A549 (cell line): Measurements from ENCODE around the gene TMEM63C. TPM values are rescaled to one million over a fixed set of nuclear protein-coding genes. Genes with fewer than 3 reads are reported as not detected.

Experiments used
- ATAC-seq, 2 experiments: fragments of 200-7000 bp in 1 of 2; fragments of >200 bp in 1 of 2; cut with Nextera tagmentation in 1 of 2; cut with Tn5 transposase in 1 of 2; 3 replicates each; pipeline versions ENCODE4 v1.8.0 to v1.9.1; 2018 to 2020; ENCODE audit warnings: mild to moderate bottlenecking in 1 of 2, moderate library complexity in 1 of 2
- CTCF ChIA-PET: fragments of 300-600 bp; sonication (Branson Sonifier 250); formaldehyde crosslinking; extraction: SDS; loops from one replicate; lab custom pipeline; 2021; ENCODE audit warnings: antibody characterized with exemption, inconsistent platforms; lab: Yijun Ruan, JAX
- POLR2A ChIA-PET: fragments of 350-600 bp; formaldehyde crosslinking; extraction: SDS; loops from one replicate; lab custom pipeline; 2021; ENCODE audit warnings: antibody characterized with exemption, inconsistent platforms; lab: Yijun Ruan, JAX
- DNase-seq, 2 experiments: peaks; one replicate each; pipeline versions ENCODE4 v3.0.0 to v3.0.0-alpha.2; 2011 to 2016; ENCODE audit warnings: low read depth in 1 of 2, low spot score in 1 of 2
- FAIRE-seq: peaks from 2 replicates; lab custom pipeline; 2011; peaks lifted over from hg19 to GRCh38; lab: Jason Lieb, UNC
- H3K27ac ChIP-seq, 2 experiments: fragments of >200 bp; sonication (Bioruptor Twin); formaldehyde crosslinking; 3 replicates each; pipeline ENCODE4 v1.5.1; 2016 to 2017
- H3K4me1 ChIP-seq: fragments of >200 bp; sonication (Bioruptor Twin); formaldehyde crosslinking; 3 replicates; pipeline ENCODE4 v1.6.1; 2016
- H3K4me2 ChIP-seq: fragments of >200 bp; sonication (Bioruptor Twin); formaldehyde crosslinking; 3 replicates; pipeline ENCODE4 v1.6.1; 2016
- H3K4me3 ChIP-seq: fragments of >200 bp; sonication (Bioruptor Twin); formaldehyde crosslinking; 3 replicates; pipeline ENCODE4 v1.5.1; 2016
- H3K9me3 ChIP-seq: fragments of >200 bp; sonication (Bioruptor Twin); formaldehyde crosslinking; 3 replicates; pipeline ENCODE4 v1.6.1; 2016
- CBX2 ChIP-seq: fragments of 200-600 bp; sonication (generic); IDR thresholded peaks from 2 replicates; pipeline ENCODE4 v1.6.1; 2016; ENCODE audit warnings: low read depth, mild to moderate bottlenecking, borderline replicate concordance
- CEBPB ChIP-seq, 2 experiments: fragments of >200 bp in 1 of 2; sonication (Bioruptor Twin) in 1 of 2; formaldehyde crosslinking in 1 of 2; IDR thresholded peaks; 2 replicates each; pipeline ENCODE4 v1.6.1; 2012 to 2016
- CHD2 ChIP-seq: fragments of 150-350 bp; IDR thresholded peaks from 2 replicates; pipeline ENCODE4 v1.6.1; 2014; ENCODE audit warnings: low read length; ENCODE audit not compliant: partially characterized antibody
- EHF ChIP-seq: fragments of 250-450 bp; sonication (Bioruptor Pico); IDR thresholded peaks from 2 replicates; pipeline ENCODE4 v1.5.0; 2020; ENCODE audit warnings: mild to moderate bottlenecking
- EP300 ChIP-seq, 2 experiments: fragments of >200 bp; sonication (Bioruptor Twin); formaldehyde crosslinking; IDR thresholded peaks; 2 replicates in 1 of 2; 3 replicates in 1 of 2; pipeline ENCODE4 v1.6.1; 2016 to 2017
- FOSB ChIP-seq: fragments of 250-450 bp; sonication (Bioruptor Pico); IDR thresholded peaks from 2 replicates; pipeline ENCODE4 v1.5.0; 2020; ENCODE audit warnings: mild to moderate bottlenecking, moderate library complexity
- FOSL2 ChIP-seq, 2 experiments: fragments of 450-650 bp in 1 of 2; fragments of >200 bp in 1 of 2; sonication (Bioruptor Twin) in 1 of 2; formaldehyde crosslinking; IDR thresholded peaks; 2 replicates each; pipeline versions ENCODE4 v1.5.0 to v1.6.1; 2016 to 2020; ENCODE audit warnings: mild to moderate bottlenecking in 1 of 2, moderate library complexity in 1 of 2
- GATA3 ChIP-seq: IDR thresholded peaks from 2 replicates; pipeline ENCODE4 v1.6.1; 2012; ENCODE audit warnings: borderline replicate concordance
- HDAC2 ChIP-seq: fragments of 200-600 bp; sonication (generic); IDR thresholded peaks from 2 replicates; pipeline ENCODE4 v1.6.1; 2016
- HEYL ChIP-seq: fragments of 250-450 bp; sonication (Bioruptor Pico); IDR thresholded peaks from 2 replicates; pipeline ENCODE4 v1.8.0; 2021; ENCODE audit warnings: mild to moderate bottlenecking, moderate library complexity
- HOXA7 ChIP-seq: fragments of 250-450 bp; sonication (Bioruptor Pico); IDR thresholded peaks from 2 replicates; pipeline ENCODE4 v1.5.0; 2020; ENCODE audit warnings: mild to moderate bottlenecking, moderate library complexity
- HOXB5 ChIP-seq: fragments of 250-450 bp; sonication (Bioruptor Pico); IDR thresholded peaks from 2 replicates; pipeline ENCODE4 v1.5.0; 2020; ENCODE audit warnings: mild to moderate bottlenecking, moderate library complexity
- JUN ChIP-seq, 2 experiments: fragments of >200 bp; sonication (Bioruptor Twin); formaldehyde crosslinking; IDR thresholded peaks; 2 replicates in 1 of 2; 3 replicates in 1 of 2; pipeline ENCODE4 v1.6.1; 2016 to 2017
- JUNB ChIP-seq: fragments of >200 bp; sonication (Bioruptor Twin); formaldehyde crosslinking; IDR thresholded peaks from 2 replicates; pipeline ENCODE4 v1.6.1; 2016
- KDM1A ChIP-seq: fragments of 200-600 bp; sonication (generic); IDR thresholded peaks from 2 replicates; pipeline ENCODE4 v1.6.1; 2016; ENCODE audit warnings: low read depth, mild to moderate bottlenecking
- KDM5A ChIP-seq: fragments of 200-600 bp; sonication (generic); IDR thresholded peaks from 2 replicates; pipeline ENCODE4 v1.6.1; 2016; ENCODE audit warnings: antibody characterized with exemption, mild to moderate bottlenecking
- MAFK ChIP-seq: fragments of 450-650 bp; IDR thresholded peaks from 2 replicates; pipeline ENCODE4 v1.6.1; 2014; ENCODE audit not compliant: partially characterized antibody
- MAZ ChIP-seq: fragments of 150-350 bp; IDR thresholded peaks from 2 replicates; pipeline ENCODE4 v1.6.1; 2014; ENCODE audit warnings: antibody characterized with exemption, low read depth, low read length, borderline replicate concordance
- NR3C1 ChIP-seq: fragments of >200 bp; sonication (Bioruptor Twin); formaldehyde crosslinking; IDR thresholded peaks from 3 replicates; pipeline ENCODE4 v1.6.1; 2017
- PHF8 ChIP-seq: fragments of 200-600 bp; sonication (generic); IDR thresholded peaks from 2 replicates; pipeline ENCODE4 v1.6.1; 2016; ENCODE audit warnings: low read depth, mild to moderate bottlenecking, antibody characterized with exemption, moderate library complexity, borderline replicate concordance
- POLR2A ChIP-seq: IDR thresholded peaks from 2 replicates; pipeline ENCODE4 v1.6.1; 2012; ENCODE audit warnings: mild to moderate bottlenecking, low read length
- POLR2AphosphoS2 ChIP-seq: conservative IDR thresholded peaks from 2 replicates; pipeline ENCODE4 v1.6.1; 2012; ENCODE audit warnings: low read length, improper control_type of control experiment, inconsistent platforms
- RFX5 ChIP-seq: fragments of 450-650 bp; IDR thresholded peaks from 2 replicates; pipeline ENCODE4 v1.7.1; 2014; ENCODE audit warnings: antibody characterized with exemption, mild to moderate bottlenecking, moderate library complexity
- ZFP36 ChIP-seq: fragments of 450-650 bp; IDR thresholded peaks from 2 replicates; pipeline ENCODE4 v1.6.1; 2014; ENCODE audit warnings: borderline replicate concordance; ENCODE audit not compliant: partially characterized antibody
- WGBS: methylation state at CpG from one replicate; pipeline ENCODE4 v1.1.6; 2017; ENCODE audit errors: missing lambda C conversion rate; 5-methylcytosine and 5-hydroxymethylcytosine counted together
- polyA plus RNA-seq, 4 experiments: library from polyadenylated mRNA; depleted of rRNA in 3 of 4; stranded (reverse); fragments of >200 nt; fragmentation: RNase III in 1 of 4; extraction: RNeasy Plus Mini Kit Qiagen cat#74134 plus additional on column Dnase treatment in 1 of 4; gene quantifications; 2 replicates in 3 of 4; 3 replicates in 1 of 4; pipeline ENCODE4 v1.2.3, GENCODE V29; 2011 to 2017
- TF ChIP-seq, protein P1 (sequence below): IDR thresholded peaks from 2 replicates; pipeline ENCODE4 v1.6.1; 2012
- TF ChIP-seq, protein P2 (sequence below): IDR thresholded peaks from 2 replicates; pipeline ENCODE4 v1.6.1; 2012; ENCODE audit warnings: low read depth, borderline replicate concordance
- TF ChIP-seq, protein P3 (sequence below): fragments of >200 bp; sonication (Bioruptor Twin); formaldehyde crosslinking; IDR thresholded peaks from 2 replicates; pipeline ENCODE4 v1.6.1; 2016
- TF ChIP-seq, protein P4 (sequence below): fragments of >200 bp; sonication (Bioruptor Twin); formaldehyde crosslinking; IDR thresholded peaks from 3 replicates; pipeline ENCODE4 v1.6.1; 2016
- TF ChIP-seq, protein P5 (sequence below): fragments of 250-450 bp; sonication (Bioruptor Pico); IDR thresholded peaks from 2 replicates; pipeline ENCODE4 v1.5.0; 2021; ENCODE audit warnings: mild to moderate bottlenecking, moderate library complexity, borderline replicate concordance
- TF ChIP-seq, protein P6 (sequence below): fragments of 450-650 bp; IDR thresholded peaks from 2 replicates; pipeline ENCODE4 v1.6.1; 2014; ENCODE audit warnings: antibody characterized with exemption

TMEM63C gene
- polyA plus RNA-seq, 2 of the 4 experiments (the other 2 are of a cell fraction): 0.43 to 0.57 TPM

DNA sequence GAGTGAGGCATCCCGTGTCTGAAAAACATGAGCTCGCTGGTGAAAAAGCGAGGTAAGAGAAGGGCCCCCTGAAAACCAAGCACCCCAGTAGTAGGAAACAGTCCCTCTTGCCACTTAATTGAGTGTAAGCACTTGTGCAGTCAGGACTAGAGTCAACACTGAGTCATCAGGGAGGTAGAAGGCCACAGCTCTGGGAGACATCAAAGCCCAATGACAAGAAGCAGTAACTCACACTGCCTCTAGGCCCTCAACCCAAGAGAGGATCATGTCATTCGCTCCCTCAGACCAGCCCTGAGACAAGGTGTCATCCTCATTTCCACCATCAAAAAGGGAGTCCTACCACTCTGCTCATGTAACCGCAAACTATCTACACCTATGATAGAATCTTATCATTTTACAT, 121.3 kb downstream of the TMEM63C start:
- peak; percentile 82 to 85 for ATAC-seq
- peak; percentile 80 for FAIRE-seq
- peaks cover 68% of the 10 kb centered on the region for H3K4me1 ChIP-seq
- POLR2A ChIA-PET: interaction anchor here (1.0 to 4.2 kb wide), 3 partner anchors 13 to 159 kb away, joined by 3 to 45 read pairs (median 12); partner anchors contain the start of genes GSTZ1 and POMT2
- TF ChIP-seq, protein P1, sequence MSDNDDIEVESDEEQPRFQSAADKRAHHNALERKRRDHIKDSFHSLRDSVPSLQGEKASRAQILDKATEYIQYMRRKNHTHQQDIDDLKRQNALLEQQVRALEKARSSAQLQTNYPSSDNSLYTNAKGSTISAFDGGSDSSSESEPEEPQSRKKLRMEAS: peak; percentile 34; the same call in 1 of the 2 replicates
- no peak for TF ChIP-seq MAZ
- 0 out of 2 replicates have a peak, but pooled peaks have one; percentile 43 for TF ChIP-seq HOXB5 (CRISPR knock-in tag)
- TF ChIP-seq PHF8: no peak
- TF ChIP-seq JUNB: peak; percentile 65
- peak in 1 of 2 experiments; percentile 14; a peak in 1 of 4 replicates for TF ChIP-seq CEBPB (IDR thresholded peaks at IDR 0.05)
- TF ChIP-seq FOSL2 (IDR thresholded peaks at IDR 0.05): peak; percentile 79
- peak; percentile 81 for TF ChIP-seq FOSL2 (CRISPR knock-in tag; IDR thresholded peaks at IDR 0.05)
- TF ChIP-seq, all 56 proteins: peak for 5
- peak; percentile 87 to 94 for DNase-seq
- CTCF ChIA-PET: interaction anchor here (0.8 to 19.2 kb wide), 6 partner anchors 10 to 163 kb away, joined by 4 to 622 read pairs (median 61); partner anchors contain the start of genes GSTZ1 and POMT2
- H3K4me2 ChIP-seq: peak overlapping the region; percentile 90
- H3K4me3 ChIP-seq: peak overlapping the region; percentile 28; the same call in 2 of the 3 replicates
- no peaks in the 10 kb centered on the region for H3K9me3 ChIP-seq
- H3K27ac ChIP-seq: peak overlapping the region; percentile 95 to 96
- 28% methylated on average over 5 of the region's 5 CpGs for WGBS

DNA sequence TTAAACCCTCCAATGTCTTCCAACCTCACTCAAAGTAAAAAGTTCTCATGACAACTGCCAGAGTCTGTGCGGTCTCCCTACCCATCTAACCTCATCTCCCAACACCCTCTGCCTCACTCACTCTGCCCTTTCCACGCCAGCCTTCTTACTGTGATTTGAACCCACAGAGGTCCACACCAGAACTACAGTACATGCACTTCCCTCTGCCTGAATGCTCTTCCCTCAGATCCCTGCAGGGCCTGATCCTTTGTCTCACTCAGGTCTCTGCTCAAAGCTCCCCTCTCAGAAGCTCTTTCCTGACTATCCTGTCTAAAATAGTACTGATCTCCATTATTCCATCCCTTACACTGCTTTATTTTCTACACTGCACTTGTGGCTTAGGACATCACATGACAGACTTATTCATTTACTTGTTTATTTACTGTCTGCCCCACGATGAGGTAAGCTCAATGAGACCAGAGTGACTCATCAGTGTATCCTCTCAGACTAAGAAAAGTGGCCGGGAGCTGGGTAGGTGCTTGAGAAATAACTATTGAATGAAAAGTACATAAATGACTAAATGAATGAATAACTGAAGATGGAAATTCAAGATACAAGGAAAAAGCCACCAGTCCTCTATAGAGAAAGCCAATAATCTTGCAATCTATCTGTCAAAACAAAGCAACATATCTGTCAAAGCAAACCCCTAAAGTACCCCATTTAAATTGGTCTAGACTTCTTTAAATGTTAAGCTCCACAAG, 122.0 kb downstream of the TMEM63C start:
- Histone ChIP-seq H3K9me3 (no peaks in the 10 kb centered on the region), H3K27ac (peak overlapping the region; percentile 95 to 96), H3K4me3 (peak overlapping the region; percentile 28; the same call in 2 of the 3 replicates), H3K4me1 (peaks cover 68% of the 10 kb centered on the region), H3K4me2 (peak overlapping the region; percentile 90)
- ChIA-PET CTCF (interaction anchor here (0.8 to 19.2 kb wide), 7 partner anchors 9 to 152 kb away, joined by 3 to 622 read pairs (median 53); partner anchors contain the start of genes GSTZ1 and POMT2), POLR2A (interaction anchor here (0.5 to 4.2 kb wide), 6 partner anchors 10 to 160 kb away, joined by 3 to 45 read pairs (median 7); partner anchors contain the start of genes GSTZ1 and POMT2)
- 12% methylated on average over 4 of the region's 4 CpGs for WGBS
- peak; percentile 92 to 93 for DNase-seq
- peak; percentile 89 to 91 for ATAC-seq
- peak; percentile 99 for FAIRE-seq
- TF ChIP-seq CBX2 (no peak), POLR2AphosphoS2 (no peak), JUN (IDR thresholded peaks at IDR 0.05) (peak; percentile 85 to 96; a peak in 3 of 5 replicates), FOSB (CRISPR knock-in tag) (no peak), HEYL (no peak), MAFK (peak; percentile 58), EP300 (IDR thresholded peaks at IDR 0.05) (peak; percentile 76 to 79; a peak in 2 of 5 replicates), MAZ (no peak), FOSL2 (IDR thresholded peaks at IDR 0.05) (peak; percentile 97), FOSL2 (CRISPR knock-in tag; IDR thresholded peaks at IDR 0.05) (peak; percentile 99), ZFP36 (no peak), RFX5 (peak; percentile 18; the same call in 1 of the 2 replicates), EHF (CRISPR knock-in tag) (no peak), HDAC2 (no peak), HOXA7 (CRISPR knock-in tag) (no peak), JUNB (peak; percentile 99), NR3C1 (no peak), CHD2 (no peak), KDM5A (no peak), KDM1A (no peak), GATA3 (peak; percentile 94), POLR2A (no peak)
- TF ChIP-seq, protein P2, sequence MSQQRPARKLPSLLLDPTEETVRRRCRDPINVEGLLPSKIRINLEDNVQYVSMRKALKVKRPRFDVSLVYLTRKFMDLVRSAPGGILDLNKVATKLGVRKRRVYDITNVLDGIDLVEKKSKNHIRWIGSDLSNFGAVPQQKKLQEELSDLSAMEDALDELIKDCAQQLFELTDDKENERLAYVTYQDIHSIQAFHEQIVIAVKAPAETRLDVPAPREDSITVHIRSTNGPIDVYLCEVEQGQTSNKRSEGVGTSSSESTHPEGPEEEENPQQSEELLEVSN: no peak
- TF ChIP-seq, protein P3, sequence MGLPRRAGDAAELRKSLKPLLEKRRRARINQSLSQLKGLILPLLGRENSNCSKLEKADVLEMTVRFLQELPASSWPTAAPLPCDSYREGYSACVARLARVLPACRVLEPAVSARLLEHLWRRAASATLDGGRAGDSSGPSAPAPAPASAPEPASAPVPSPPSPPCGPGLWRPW: 0 out of 2 replicates have a peak, but pooled peaks have one; percentile 25
- TF ChIP-seq, protein P4, sequence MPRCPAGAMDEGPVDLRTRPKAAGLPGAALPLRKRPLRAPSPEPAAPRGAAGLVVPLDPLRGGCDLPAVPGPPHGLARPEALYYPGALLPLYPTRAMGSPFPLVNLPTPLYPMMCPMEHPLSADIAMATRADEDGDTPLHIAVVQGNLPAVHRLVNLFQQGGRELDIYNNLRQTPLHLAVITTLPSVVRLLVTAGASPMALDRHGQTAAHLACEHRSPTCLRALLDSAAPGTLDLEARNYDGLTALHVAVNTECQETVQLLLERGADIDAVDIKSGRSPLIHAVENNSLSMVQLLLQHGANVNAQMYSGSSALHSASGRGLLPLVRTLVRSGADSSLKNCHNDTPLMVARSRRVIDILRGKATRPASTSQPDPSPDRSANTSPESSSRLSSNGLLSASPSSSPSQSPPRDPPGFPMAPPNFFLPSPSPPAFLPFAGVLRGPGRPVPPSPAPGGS: peak; percentile 60; the same call in 1 of the 3 replicates
- TF ChIP-seq, protein P5, sequence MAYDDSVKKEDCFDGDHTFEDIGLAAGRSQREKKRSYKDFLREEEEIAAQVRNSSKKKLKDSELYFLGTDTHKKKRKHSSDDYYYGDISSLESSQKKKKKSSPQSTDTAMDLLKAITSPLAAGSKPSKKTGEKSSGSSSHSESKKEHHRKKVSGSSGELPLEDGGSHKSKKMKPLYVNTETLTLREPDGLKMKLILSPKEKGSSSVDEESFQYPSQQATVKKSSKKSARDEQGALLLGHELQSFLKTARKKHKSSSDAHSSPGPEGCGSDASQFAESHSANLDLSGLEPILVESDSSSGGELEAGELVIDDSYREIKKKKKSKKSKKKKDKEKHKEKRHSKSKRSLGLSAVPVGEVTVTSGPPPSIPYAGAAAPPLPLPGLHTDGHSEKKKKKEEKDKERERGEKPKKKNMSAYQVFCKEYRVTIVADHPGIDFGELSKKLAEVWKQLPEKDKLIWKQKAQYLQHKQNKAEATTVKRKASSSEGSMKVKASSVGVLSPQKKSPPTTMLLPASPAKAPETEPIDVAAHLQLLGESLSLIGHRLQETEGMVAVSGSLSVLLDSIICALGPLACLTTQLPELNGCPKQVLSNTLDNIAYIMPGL: no peak
- TF ChIP-seq, protein P6, sequence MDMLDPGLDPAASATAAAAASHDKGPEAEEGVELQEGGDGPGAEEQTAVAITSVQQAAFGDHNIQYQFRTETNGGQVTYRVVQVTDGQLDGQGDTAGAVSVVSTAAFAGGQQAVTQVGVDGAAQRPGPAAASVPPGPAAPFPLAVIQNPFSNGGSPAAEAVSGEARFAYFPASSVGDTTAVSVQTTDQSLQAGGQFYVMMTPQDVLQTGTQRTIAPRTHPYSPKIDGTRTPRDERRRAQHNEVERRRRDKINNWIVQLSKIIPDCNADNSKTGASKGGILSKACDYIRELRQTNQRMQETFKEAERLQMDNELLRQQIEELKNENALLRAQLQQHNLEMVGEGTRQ: peak; percentile 84
- TF ChIP-seq, protein P1: peak; percentile 87
